ENCODE results near the gene AP3B1.
A peak's percentile ranks its signal among the peaks of the same experiment; 100 is the strongest.

The AP3B1 gene

DNA sequence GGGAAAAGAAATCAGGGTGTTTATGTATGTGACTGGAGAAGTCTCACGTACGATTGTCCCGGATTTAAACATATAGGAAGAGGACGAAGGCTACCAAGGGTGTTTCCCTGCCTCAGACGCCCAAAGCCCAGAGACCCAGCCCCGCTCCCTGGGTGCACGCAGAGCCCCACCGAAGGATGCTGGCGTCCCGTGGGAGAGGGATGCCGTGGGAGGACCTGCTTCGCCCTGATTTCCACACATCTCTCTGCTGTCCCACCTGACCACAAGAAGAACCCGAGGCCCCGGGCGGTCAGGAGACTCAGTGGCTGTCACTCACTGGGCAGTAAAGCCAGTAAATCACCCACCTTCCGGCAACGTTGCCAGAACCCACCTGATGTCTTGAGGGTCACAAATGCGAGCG, 306.5 kb downstream of the AP3B1 start:
- H3K27ac ChIP-seq (ENCODE audit: low read length) = no peak overlapping the region
- peaks cover 13% of the 10 kb centered on the region for H3K4me1 ChIP-seq (ENCODE audit: low read length)
- no peak overlapping the region for H3K4me2 ChIP-seq (ENCODE audit: low read length)
- H4K20me1 ChIP-seq (ENCODE audit: insufficient read depth, low read length) = no peaks in the 10 kb centered on the region
- TF ChIP-seq CTCF (IDR thresholded peaks at IDR 0.05; ENCODE audit: low read depth, low read length) (no peak), EZH2phosphoT487 (IDR thresholded peaks at IDR 0.05; ENCODE audit: low read depth) (no peak)
- H3K79me2 ChIP-seq (ENCODE audit: low read length) = no peaks in the 10 kb centered on the region
- H3K9me3 ChIP-seq (ENCODE audit: insufficient read depth, low read length) = no peaks in the 10 kb centered on the region
- H2AFZ ChIP-seq (ENCODE audit: low read depth, low read length) = no peak overlapping the region
- H3K4me3 ChIP-seq (ENCODE audit: low read length) = no peak overlapping the region
- no peak overlapping the region for H3K9ac ChIP-seq (ENCODE audit: low read length)
- no peaks in the 10 kb centered on the region for H3K27me3 ChIP-seq (ENCODE audit: low read depth, low read length)
- no peaks in the 10 kb centered on the region for H3K36me3 ChIP-seq (replicated peaks; ENCODE audit: low read depth, low read length)

- Histone ChIP-seq H3K27ac (ENCODE audit: low read length) (no peak overlapping the region), H3K4me3 (ENCODE audit: low read length) (no peak overlapping the region), H3K4me2 (ENCODE audit: low read length) (no peak overlapping the region), H3K79me2 (ENCODE audit: low read length) (no peaks in the 10 kb centered on the region), H3K9me3 (ENCODE audit: insufficient read depth, low read length) (no peaks in the 10 kb centered on the region), H3K4me1 (ENCODE audit: low read length) (peaks cover 13% of the 10 kb centered on the region), H3K27me3 (ENCODE audit: low read depth, low read length) (no peaks in the 10 kb centered on the region), H3K9ac (ENCODE audit: low read length) (no peak overlapping the region), H2AFZ (ENCODE audit: low read depth, low read length) (no peak overlapping the region), H3K36me3 (replicated peaks; ENCODE audit: low read depth, low read length) (no peaks in the 10 kb centered on the region), H4K20me1 (ENCODE audit: insufficient read depth, low read length) (no peaks in the 10 kb centered on the region)
- no peak for TF ChIP-seq CTCF (IDR thresholded peaks at IDR 0.05; ENCODE audit: low read depth, low read length)
- TF ChIP-seq EZH2phosphoT487 (IDR thresholded peaks at IDR 0.05; ENCODE audit: low read depth) = no peak
Observed at GRCh38 chr5:77987331-77987730, 307.2 kb downstream of the AP3B1 start.

- TF ChIP-seq EZH2phosphoT487 (IDR thresholded peaks at IDR 0.05; ENCODE audit: low read depth) (no peak), CTCF (IDR thresholded peaks at IDR 0.05; ENCODE audit: low read depth, low read length) (peak; percentile 6; the same call in 1 of the 2 replicates)
- Histone ChIP-seq H3K9ac (ENCODE audit: low read length) (no peak overlapping the region), H3K4me1 (ENCODE audit: low read length) (peaks cover 13% of the 10 kb centered on the region), H2AFZ (ENCODE audit: low read depth, low read length) (no peak overlapping the region), H3K27me3 (ENCODE audit: low read depth, low read length) (no peaks in the 10 kb centered on the region), H3K4me2 (ENCODE audit: low read length) (no peak overlapping the region), H4K20me1 (ENCODE audit: insufficient read depth, low read length) (no peaks in the 10 kb centered on the region), H3K79me2 (ENCODE audit: low read length) (no peaks in the 10 kb centered on the region), H3K27ac (ENCODE audit: low read length) (no peak overlapping the region), H3K9me3 (ENCODE audit: insufficient read depth, low read length) (no peaks in the 10 kb centered on the region), H3K36me3 (replicated peaks; ENCODE audit: low read depth, low read length) (no peaks in the 10 kb centered on the region), H3K4me3 (ENCODE audit: low read length) (no peak overlapping the region)
Observed at GRCh38 chr5:77986261-77986660, 308.2 kb downstream of the AP3B1 start.

DNA sequence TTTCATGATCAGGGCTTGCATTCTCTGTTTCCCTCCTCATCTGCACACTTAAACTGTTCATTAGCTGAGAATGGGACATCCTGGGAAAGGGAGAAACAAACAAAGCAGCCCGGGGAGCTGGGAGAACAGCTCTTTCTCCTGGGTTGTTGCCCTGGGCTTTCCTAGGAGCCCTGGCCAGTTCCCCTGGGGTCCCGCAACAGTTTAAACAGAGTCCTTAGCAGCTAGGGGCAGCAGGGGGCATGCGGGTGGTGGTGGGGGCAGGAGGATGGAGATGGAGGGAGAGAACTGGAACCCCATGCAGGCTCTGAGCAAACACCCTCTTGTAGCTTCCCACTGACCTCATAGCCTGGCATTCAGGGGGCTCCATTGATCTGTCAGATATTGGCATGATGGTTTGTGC, 309.3 kb downstream of the AP3B1 start:
- no peaks in the 10 kb centered on the region for H3K9me3 ChIP-seq (ENCODE audit: insufficient read depth, low read length)
- no peaks in the 10 kb centered on the region for H4K20me1 ChIP-seq (ENCODE audit: insufficient read depth, low read length)
- TF ChIP-seq CTCF (IDR thresholded peaks at IDR 0.05; ENCODE audit: low read depth, low read length) (no peak), EZH2phosphoT487 (IDR thresholded peaks at IDR 0.05; ENCODE audit: low read depth) (no peak)
- no peak overlapping the region for H2AFZ ChIP-seq (ENCODE audit: low read depth, low read length)
- H3K27me3 ChIP-seq (ENCODE audit: low read depth, low read length) = no peaks in the 10 kb centered on the region
- no peaks in the 10 kb centered on the region for H3K79me2 ChIP-seq (ENCODE audit: low read length)
- no peak overlapping the region for H3K27ac ChIP-seq (ENCODE audit: low read length)
- no peaks in the 10 kb centered on the region for H3K36me3 ChIP-seq (replicated peaks; ENCODE audit: low read depth, low read length)
- H3K9ac ChIP-seq (ENCODE audit: low read length) = no peak overlapping the region
- no peak overlapping the region for H3K4me3 ChIP-seq (ENCODE audit: low read length)
- no peak overlapping the region for H3K4me2 ChIP-seq (ENCODE audit: low read length)
- H3K4me1 ChIP-seq (ENCODE audit: low read length) = peaks cover 13% of the 10 kb centered on the region

Data from OCI-LY3 (cell line).